CD14-positive monocyte (primary cell): ENCODE results near the gene DUSP1. TPM values are rescaled to one million over a fixed set of nuclear protein-coding genes. Genes with fewer than 3 reads are reported as not detected.

Source experiments
- DNase-seq, 3 donors: peaks; one replicate each; pipeline ENCODE4 v3.0.0-alpha.2; 2011 to 2022
- H2AFZ ChIP-seq: 2 replicates; pipeline ENCODE4 v1.6.0; 2012; ENCODE audit warnings: mild to moderate bottlenecking, low read depth, low read length, inconsistent platforms; ENCODE audit not compliant: insufficient read depth, poor library complexity, severe bottlenecking
- H3K27ac ChIP-seq, 2 donors: 1 replicate in 1 of 2; 2 replicates in 1 of 2; pipeline ENCODE4 v1.5.1; 2012 to 2013; ENCODE audit warnings: low read length in 2 of 2, control low read depth in 1 of 2, inconsistent platforms in 1 of 2, low read depth in 1 of 2, mild to moderate bottlenecking in 1 of 2
- H3K27me3 ChIP-seq, 2 donors: one replicate each; pipeline versions ENCODE4 v1.6.0 to v1.6.1; 2011 to 2013; ENCODE audit warnings: low read length in 2 of 2; ENCODE audit not compliant: control insufficient read depth in 2 of 2, insufficient read depth in 2 of 2
- H3K36me3 ChIP-seq, 2 donors: replicated peaks in 1 of 2; 1 replicate in 1 of 2; 2 replicates in 1 of 2; pipeline versions ENCODE4 v1.5.1 to v1.6.1; 2012 to 2013; ENCODE audit warnings: low read length in 2 of 2, control low read depth in 1 of 2, inconsistent platforms in 1 of 2, mild to moderate bottlenecking in 1 of 2; ENCODE audit not compliant: insufficient read depth in 2 of 2, control insufficient read depth in 1 of 2
- H3K4me1 ChIP-seq, 2 donors: 1 replicate in 1 of 2; 2 replicates in 1 of 2; pipeline versions ENCODE4 v1.5.1 to v1.6.1; 2012 to 2013; ENCODE audit warnings: low read length in 2 of 2, control low read depth in 1 of 2, inconsistent platforms in 1 of 2, mild to moderate bottlenecking in 1 of 2, moderate library complexity in 1 of 2; ENCODE audit not compliant: insufficient read depth in 2 of 2, control insufficient read depth in 1 of 2
- H3K4me2 ChIP-seq: replicated peaks from 2 replicates; pipeline ENCODE3; 2012; ENCODE audit warnings: low read length, moderate library complexity, mild to moderate bottlenecking; ENCODE audit not compliant: poor library complexity, severe bottlenecking; ENCODE audit errors: extremely low read depth
- H3K4me3 ChIP-seq, 3 experiments: fragments of 200-600 bp in 1 of 3; sonication (generic) in 1 of 3; replicated peaks in 1 of 3; 1 replicate in 2 of 3; 2 replicates in 1 of 3; pipeline ENCODE4 v1.5.1; 2011 to 2013; ENCODE audit warnings: low read length in 3 of 3, mild to moderate bottlenecking in 3 of 3, control low read depth in 2 of 3, low read depth in 2 of 3, inconsistent platforms in 1 of 3, moderate library complexity in 1 of 3
- H3K79me2 ChIP-seq: 2 replicates; pipeline ENCODE4 v1.6.0; 2012; ENCODE audit warnings: mild to moderate bottlenecking, control low read depth, inconsistent platforms, low read length, moderate library complexity; ENCODE audit not compliant: insufficient read depth
- H3K9ac ChIP-seq: 2 replicates; pipeline ENCODE4 v1.6.0; 2017; ENCODE audit warnings: low read length, mild to moderate bottlenecking; ENCODE audit not compliant: insufficient read depth, poor library complexity, severe bottlenecking
- H3K9me3 ChIP-seq, 2 donors: replicated peaks in 1 of 2; 1 replicate in 1 of 2; 2 replicates in 1 of 2; pipeline versions ENCODE4 v1.5.1 to v1.6.1; 2012 to 2013; ENCODE audit warnings: low read length in 2 of 2, control low read depth in 1 of 2; ENCODE audit not compliant: control insufficient read depth in 1 of 2, insufficient read depth in 1 of 2
- H4K20me1 ChIP-seq: 2 replicates; pipeline ENCODE4 v1.6.0; 2012; ENCODE audit warnings: mild to moderate bottlenecking, low read length, control low read depth, moderate library complexity; ENCODE audit not compliant: insufficient read depth
- H3K27ac Mint-ChIP-seq, 7 donors: one replicate each; pipeline ENCODE4 v1.8.0; 2020; ENCODE audit warnings: mild to moderate bottlenecking in 7 of 7, mixed read lengths in 7 of 7, moderate library complexity in 6 of 7, inconsistent platforms in 2 of 7
- H3K27me3 Mint-ChIP-seq, 3 donors: one replicate each; pipeline ENCODE4 v1.8.0; 2021 to 2022; ENCODE audit warnings: low read depth in 3 of 3, mild to moderate bottlenecking in 3 of 3, mixed read lengths in 3 of 3, moderate library complexity in 3 of 3, inconsistent platforms in 1 of 3
- H3K36me3 Mint-ChIP-seq, 2 donors: one replicate each; pipeline ENCODE4 v1.8.0; 2020; ENCODE audit warnings: mixed read lengths in 2 of 2, inconsistent platforms in 1 of 2, mild to moderate bottlenecking in 1 of 2
- H3K4me1 Mint-ChIP-seq: one replicate; pipeline ENCODE4 v1.8.0; 2020; ENCODE audit warnings: mild to moderate bottlenecking, mixed read lengths
- H3K4me3 Mint-ChIP-seq, 2 donors: one replicate each; pipeline ENCODE4 v1.8.0; 2020; ENCODE audit warnings: mild to moderate bottlenecking in 2 of 2, mixed read lengths in 2 of 2, moderate library complexity in 1 of 2
- H3K9me3 Mint-ChIP-seq, 7 donors: one replicate each; pipeline ENCODE4 v1.8.0; 2020 to 2022; ENCODE audit warnings: mixed read lengths in 7 of 7, mild to moderate bottlenecking in 6 of 7, moderate library complexity in 6 of 7, inconsistent platforms in 2 of 7
- WGBS: methylation state at CpG from one replicate; pipeline ENCODE4 v1.1.5; 2013; ENCODE audit warnings: missing lambda C conversion rate; ENCODE audit not compliant: insufficient coverage; 5-methylcytosine and 5-hydroxymethylcytosine counted together
- intact Hi-C, 2 donors: fragments of 100-400 bp; cut with micrococcal nuclease; formaldehyde crosslinking; loops; one replicate each; pipeline versions ENCODE4 v1.15.0 to v1.15.1; 2023
- polyA plus RNA-seq, 3 donors: library from polyadenylated mRNA; depleted of rRNA in 1 of 3; unstranded in 2 of 3; stranded (reverse) in 1 of 3; fragments of 300-500 nt in 2 of 3; fragments of >200 nt in 1 of 3; fragmentation: Illumina TruSeq in 2 of 3; gene quantifications; 1 replicate in 2 of 3; 2 replicates in 1 of 3; pipeline ENCODE4 v1.2.3, GENCODE V29; 2012 to 2021
- TF ChIP-seq, protein P1 (sequence below): fragments of 200-600 bp; IDR thresholded peaks from one replicate; pipeline ENCODE4 v1.8.0; 2022; ENCODE audit warnings: antibody characterized with exemption, mild to moderate bottlenecking

Gene DUSP1
- polyA plus RNA-seq, 3 donors: 1,963 to 4,884 (median 3,954) TPM

DNA sequence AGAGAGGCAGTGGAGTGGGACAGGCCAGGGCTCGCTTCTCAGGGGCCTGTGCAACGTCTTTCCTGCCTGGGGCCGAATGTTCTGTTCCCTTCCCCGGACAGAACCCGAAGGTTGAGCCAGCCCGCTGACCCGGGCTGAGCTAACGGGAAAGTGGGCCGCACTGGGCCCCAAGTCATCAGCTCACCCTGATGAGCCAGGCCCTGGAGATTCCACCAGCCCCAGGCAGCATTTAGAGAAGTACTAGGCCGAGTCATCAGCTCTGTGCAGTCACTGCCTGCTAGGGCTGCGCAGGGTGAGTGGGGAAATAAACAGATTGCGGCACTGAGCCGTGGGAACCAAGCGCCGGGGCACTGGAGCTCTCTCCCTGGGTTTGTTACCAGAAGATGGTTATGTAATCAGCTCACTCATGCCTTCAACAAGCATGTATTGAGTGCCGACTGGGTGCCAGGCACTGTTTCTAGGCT lies 29.1 kb upstream of the DUSP1 start:
- no peaks in the 10 kb centered on the region for H4K20me1 ChIP-seq
- H3K4me1 ChIP-seq: peaks cover 64 to 66% of the 10 kb centered on the region in 2 donors
- no peaks in the 10 kb centered on the region for H3K36me3 ChIP-seq
- H3K27me3 ChIP-seq: no peaks in the 10 kb centered on the region
- H3K36me3 Mint-ChIP-seq: peaks cover 10 to 12% of the 10 kb centered on the region in 2 donors
- no peaks in the 10 kb centered on the region for H3K79me2 ChIP-seq
- peak overlapping the region; percentile 76 for H3K9ac ChIP-seq
- H2AFZ ChIP-seq: no peak overlapping the region
- TF ChIP-seq, protein P1, sequence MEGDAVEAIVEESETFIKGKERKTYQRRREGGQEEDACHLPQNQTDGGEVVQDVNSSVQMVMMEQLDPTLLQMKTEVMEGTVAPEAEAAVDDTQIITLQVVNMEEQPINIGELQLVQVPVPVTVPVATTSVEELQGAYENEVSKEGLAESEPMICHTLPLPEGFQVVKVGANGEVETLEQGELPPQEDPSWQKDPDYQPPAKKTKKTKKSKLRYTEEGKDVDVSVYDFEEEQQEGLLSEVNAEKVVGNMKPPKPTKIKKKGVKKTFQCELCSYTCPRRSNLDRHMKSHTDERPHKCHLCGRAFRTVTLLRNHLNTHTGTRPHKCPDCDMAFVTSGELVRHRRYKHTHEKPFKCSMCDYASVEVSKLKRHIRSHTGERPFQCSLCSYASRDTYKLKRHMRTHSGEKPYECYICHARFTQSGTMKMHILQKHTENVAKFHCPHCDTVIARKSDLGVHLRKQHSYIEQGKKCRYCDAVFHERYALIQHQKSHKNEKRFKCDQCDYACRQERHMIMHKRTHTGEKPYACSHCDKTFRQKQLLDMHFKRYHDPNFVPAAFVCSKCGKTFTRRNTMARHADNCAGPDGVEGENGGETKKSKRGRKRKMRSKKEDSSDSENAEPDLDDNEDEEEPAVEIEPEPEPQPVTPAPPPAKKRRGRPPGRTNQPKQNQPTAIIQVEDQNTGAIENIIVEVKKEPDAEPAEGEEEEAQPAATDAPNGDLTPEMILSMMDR: no peak
- no peaks in the 10 kb centered on the region for H3K9me3 ChIP-seq
- intact Hi-C loops: loop anchor here in 1 of 2 donors (2.0 kb wide), 1 partner anchor 27 kb away; no protein-coding TSS in a partner anchor
- H3K4me3 ChIP-seq: peak overlapping the region in 1 of 3 experiments; percentile 30
- H3K4me2 ChIP-seq: peak overlapping the region; percentile 45
- DNase-seq: peak; percentile 99 to 100 (median 100)
- peaks cover 0 to 15% (median 0%) of the 10 kb centered on the region in 3 donors for H3K27me3 Mint-ChIP-seq
- peak overlapping the region; percentile 43 to 64 for H3K4me3 Mint-ChIP-seq
- peaks cover 80% of the 10 kb centered on the region for H3K4me1 Mint-ChIP-seq
- peaks cover 0 to 2% (median 0%) of the 10 kb centered on the region in 7 donors for H3K9me3 Mint-ChIP-seq
- 29% methylated on average over 15 of the region's 16 CpGs for WGBS
- peak overlapping the region; percentile 98 to 100 (median 100) for H3K27ac Mint-ChIP-seq
- peak overlapping the region; percentile 99 for H3K27ac ChIP-seq

DNA sequence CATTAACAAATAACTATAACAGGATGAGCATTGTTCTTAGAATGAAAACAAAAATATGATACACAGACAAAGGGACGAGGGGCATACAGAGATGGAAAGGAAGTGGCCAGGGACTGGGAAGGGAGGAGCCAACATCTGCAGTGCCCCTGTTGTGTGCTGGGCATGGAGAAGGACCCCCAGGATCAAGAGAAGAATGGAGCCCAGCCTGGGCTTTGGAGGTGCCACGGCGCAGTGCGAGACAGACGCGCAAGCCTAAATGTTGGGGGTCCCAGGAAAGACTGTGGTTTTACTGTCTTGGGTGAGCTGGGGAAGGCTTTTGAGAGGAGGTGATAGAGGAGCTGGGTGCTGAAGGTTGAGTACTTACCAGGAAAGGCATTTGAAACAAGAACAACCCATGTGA lies 28.4 kb upstream of the DUSP1 start:
- TF ChIP-seq, protein P1: no peak
- Mint-ChIP-seq H3K4me3 (peak overlapping the region; percentile 52 to 62), H3K36me3 (peaks cover 11 to 14% of the 10 kb centered on the region in 2 donors), H3K4me1 (peaks cover 82% of the 10 kb centered on the region), H3K27me3 (peaks cover 0 to 10% (median 0%) of the 10 kb centered on the region in 3 donors), H3K9me3 (peaks cover 0 to 4% (median 0%) of the 10 kb centered on the region in 7 donors), H3K27ac (peak overlapping the region; percentile 98 to 100 (median 100))
- intact Hi-C loops: loop anchor here in 1 of 2 donors (2.0 to 5.0 kb wide), 2 partner anchors 27 to 33 kb away; partner anchors contain the start of gene ERGIC1
- peak in 1 of 3 donors; percentile 9 for DNase-seq
- H3K4me3 ChIP-seq: peak overlapping the region in 1 of 3 experiments; percentile 30
- H3K4me1 ChIP-seq: peaks cover 71 to 73% of the 10 kb centered on the region in 2 donors
- H3K36me3 ChIP-seq: no peaks in the 10 kb centered on the region
- H3K9me3 ChIP-seq: no peaks in the 10 kb centered on the region
- no peak overlapping the region for H2AFZ ChIP-seq
- no peaks in the 10 kb centered on the region for H3K79me2 ChIP-seq
- H3K9ac ChIP-seq: peak overlapping the region; percentile 76
- H3K27ac ChIP-seq: peak overlapping the region; percentile 99
- H3K4me2 ChIP-seq: peak overlapping the region; percentile 45
- WGBS: 88% methylated on average over 6 of the region's 6 CpGs
- no peaks in the 10 kb centered on the region for H3K27me3 ChIP-seq
- no peaks in the 10 kb centered on the region for H4K20me1 ChIP-seq
